Esophagus squamous epithelium (tissue), 5 donors: ENCODE data around the gene ARGFX. TPM values are rescaled to one million over a fixed set of nuclear protein-coding genes. Genes with fewer than 3 reads are reported as not detected.

Experiments used
- DNase-seq: peaks from one replicate; lab custom pipeline; 2025; lab: John Stamatoyannopoulos, UW
- H3K27ac ChIP-seq, 4 donors: fragments of 200-600 bp; sonication (generic); one replicate each; pipeline ENCODE4 v1.5.1; 2016 to 2019; ENCODE audit warnings: mild to moderate bottlenecking in 1 of 4
- H3K27me3 ChIP-seq, 4 donors: fragments of 200-600 bp; sonication (generic); 1 replicate in 3 of 4; 2 replicates in 1 of 4; pipeline versions ENCODE4 v1.5.1 to v1.6.0; 2017 to 2021; ENCODE audit warnings: antibody characterized with exemption in 1 of 4
- H3K36me3 ChIP-seq, 3 donors: fragments of 200-600 bp; sonication (generic); one replicate each; pipeline ENCODE4 v1.5.1; 2016 to 2019
- H3K4me1 ChIP-seq, 3 donors: fragments of 200-600 bp; sonication (generic); one replicate each; pipeline ENCODE4 v1.5.1; 2017 to 2019
- H3K4me3 ChIP-seq, 4 donors: fragments of 200-600 bp; sonication (generic); 1 replicate in 3 of 4; 2 replicates in 1 of 4; pipeline ENCODE4 v1.5.1; 2016 to 2019; ENCODE audit warnings: mild to moderate bottlenecking in 2 of 4, moderate library complexity in 1 of 4
- H3K9me3 ChIP-seq, 3 donors: fragments of 200-600 bp; sonication (generic); one replicate each; pipeline ENCODE4 v1.5.1; 2016 to 2019
- CTCF ChIP-seq, 6 experiments: fragments of 450-650 bp in 4 of 6; fragments of 200-600 bp in 2 of 6; sonication (generic) in 2 of 6; IDR thresholded peaks; one replicate each; pipeline ENCODE4 v1.5.1; 2016 to 2019; ENCODE audit warnings: antibody characterized with exemption in 6 of 6, mild to moderate bottlenecking in 4 of 6, moderate library complexity in 4 of 6
- POLR2A ChIP-seq, 4 donors: fragments of 450-650 bp; IDR thresholded peaks; one replicate each; pipeline ENCODE4 v1.6.1; 2017; ENCODE audit warnings: antibody characterized with exemption in 4 of 4, mild to moderate bottlenecking in 4 of 4, moderate library complexity in 3 of 4
- WGBS, 2 donors: methylation state at CpG; one replicate each; pipeline ENCODE4 v1.1.5; 2018; 5-methylcytosine and 5-hydroxymethylcytosine counted together
- intact Hi-C: fragments of 100-400 bp; cut with DNase I; formaldehyde crosslinking; loops from one replicate; pipeline ENCODE4 v1.15.0; 2022
- total RNA-seq, 4 donors: library from RNA; depleted of rRNA; stranded (reverse); fragments of >200 nt; gene quantifications; one replicate each; pipeline ENCODE4 v1.1.0, GENCODE V29; 2016
- donor health status: DM: yes; HTN: yes; CAD: no.

The ARGFX gene
- total RNA-seq, 4 donors from 2014 or later: not detected

- Histone ChIP-seq H3K36me3 (no peaks in the 10 kb centered on the region), H3K4me3 (no peak overlapping the region), H3K9me3 (no peaks in the 10 kb centered on the region), H3K27ac (no peak overlapping the region), H3K4me1 (peaks cover 0 to 21% (median 6%) of the 10 kb centered on the region in 3 donors), H3K27me3 (no peaks in the 10 kb centered on the region)
- DNase-seq: no peak
- TF ChIP-seq CTCF (IDR thresholded peaks at IDR 0.05): no peak
- no peak for TF ChIP-seq POLR2A (IDR thresholded peaks at IDR 0.05)
- intact Hi-C loops: no loop called here
These were observed 24.8 kb upstream of the ARGFX start for GRCh38 chr3:121542924-121543323.

- Histone ChIP-seq H3K4me3 (peak overlapping the region; percentile 44 to 79 (median 72)), H3K27ac (peak overlapping the region in 3 of 4 donors; percentile 35 to 91 (median 90)), H3K9me3 (no peaks in the 10 kb centered on the region), H3K27me3 (no peaks in the 10 kb centered on the region), H3K4me1 (peaks cover 0 to 36% (median 13%) of the 10 kb centered on the region in 3 donors), H3K36me3 (no peaks in the 10 kb centered on the region)
- 3 to 6% methylated on average over 13 to 18 of the region's 18 CpGs for WGBS, 2 donors
- DNase-seq: no peak
- intact Hi-C loops: no loop called here
- TF ChIP-seq POLR2A (IDR thresholded peaks at IDR 0.05): no peak
- TF ChIP-seq CTCF (IDR thresholded peaks at IDR 0.05): no peak
These were observed 22.6 kb upstream of the ARGFX start for GRCh38 chr3:121545049-121545573.

- Histone ChIP-seq H3K9me3 (no peaks in the 10 kb centered on the region), H3K27ac (peak within 1 kb of the TSS; percentile 80 to 91 (median 90)), H3K36me3 (no peaks in the 10 kb centered on the region), H3K27me3 (no peaks in the 10 kb centered on the region), H3K4me1 (peaks cover 0 to 36% (median 13%) of the 10 kb centered on the region in 3 donors), H3K4me3 (peak within 1 kb of the TSS; percentile 44 to 79 (median 72))
- TF ChIP-seq POLR2A (IDR thresholded peaks at IDR 0.05) (peak in 1 of 4 donors; percentile 6), CTCF (IDR thresholded peaks at IDR 0.05) (peak in 1 of 6 experiments; percentile 26)
- intact Hi-C loops: no loop called here
- WGBS, 2 donors: 2 to 5% methylated on average over 4 to 7 of the region's 42 CpGs
- DNase-seq: peak; percentile 62
These were observed 21.9 kb upstream of the ARGFX start, which contains the start of gene POLQ for GRCh38 chr3:121545574-121546455. TSS of gene POLQ (minus strand) at chr3:121545988. CDS start at chr3:121545877, 111 bp downstream.

- Histone ChIP-seq H3K9me3 (no peaks in the 10 kb centered on the region), H3K36me3 (no peaks in the 10 kb centered on the region), H3K4me3 (peak overlapping the region in 1 of 4 donors; percentile 19), H3K4me1 (peaks cover 0 to 16% (median 7%) of the 10 kb centered on the region in 3 donors), H3K27ac (no peak overlapping the region), H3K27me3 (no peaks in the 10 kb centered on the region)
- DNase-seq: no peak
- WGBS, 2 donors: 58 to 72% methylated on average over 4 of the region's 4 CpGs
- intact Hi-C loops: no loop called here
- TF ChIP-seq CTCF (IDR thresholded peaks at IDR 0.05): no peak
- TF ChIP-seq POLR2A (IDR thresholded peaks at IDR 0.05): no peak
These were observed 15.4 kb upstream of the ARGFX start for GRCh38 chr3:121552379-121552778.

GRCh38 chr3:121552797-121553196 is 15.0 kb upstream of the ARGFX start:
- Histone ChIP-seq H3K9me3 (no peaks in the 10 kb centered on the region), H3K27ac (no peak overlapping the region), H3K36me3 (no peaks in the 10 kb centered on the region), H3K4me1 (peaks cover 0 to 15% (median 7%) of the 10 kb centered on the region in 3 donors), H3K27me3 (no peaks in the 10 kb centered on the region), H3K4me3 (no peak overlapping the region)
- intact Hi-C loops: no loop called here
- DNase-seq: no peak
- TF ChIP-seq POLR2A (IDR thresholded peaks at IDR 0.05) (no peak), CTCF (IDR thresholded peaks at IDR 0.05) (no peak)
- WGBS, 2 donors: 58 to 76% methylated on average over 3 of the region's 3 CpGs
